Middle frontal gyrus (tissue), 1 donor: Measurements from ENCODE around the gene ZNF366.

ENCODE experiments used
- DNase-seq: peaks from one replicate; pipeline ENCODE4 v3.0.0-alpha.2; 2015; ENCODE audit warnings: low spot score; ENCODE audit errors: extremely low spot score

ZNF366 gene

GRCh38 chr5:72467461-72467860 is 39.7 kb downstream of the ZNF366 start:
- no peak for DNase-seq

DNA sequence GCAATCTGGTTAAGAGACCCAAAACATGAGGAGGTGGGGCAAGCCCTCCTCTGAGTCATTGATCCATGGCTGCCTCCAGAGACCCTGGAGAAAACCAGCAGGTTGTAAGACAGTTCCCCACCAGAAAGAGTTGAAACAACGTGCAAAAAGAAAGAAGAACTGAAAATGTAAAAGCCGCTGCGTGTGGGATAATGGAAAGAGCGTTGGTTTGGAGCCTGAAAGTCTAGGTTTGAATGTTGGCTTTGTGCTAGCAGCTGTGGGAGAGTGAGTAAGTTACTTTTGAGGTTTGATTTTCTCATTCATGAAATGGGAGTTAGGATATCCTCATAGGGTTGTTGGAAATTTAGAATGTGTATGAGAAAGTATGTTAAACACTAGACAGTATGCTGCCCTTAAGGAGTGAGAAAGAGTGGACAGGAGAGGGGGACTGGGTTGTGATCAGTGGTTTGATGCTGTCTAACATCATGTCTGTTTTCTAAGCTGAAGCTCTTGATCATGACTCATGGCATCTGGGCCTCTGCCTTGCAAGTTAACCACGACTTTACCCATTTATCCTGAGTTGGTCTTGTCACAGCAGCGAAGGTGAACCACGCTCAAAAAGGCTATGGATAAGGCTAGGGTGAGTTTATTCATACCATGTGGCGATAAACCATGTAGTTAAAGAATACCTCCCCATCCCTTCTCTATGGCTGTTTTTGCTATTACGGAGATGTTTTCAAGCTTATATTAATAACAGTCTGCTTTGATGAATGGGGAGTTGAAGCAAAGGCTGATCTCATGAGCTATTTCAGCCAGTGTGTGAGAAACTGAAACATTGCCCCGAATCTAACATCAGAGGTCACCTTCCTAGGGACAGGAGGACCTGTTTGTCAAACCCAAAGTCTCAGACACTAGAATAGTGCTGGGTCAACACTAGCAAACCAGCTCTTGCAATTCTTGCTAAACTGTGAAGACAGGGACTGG is 41.3 kb downstream of the ZNF366 start:
- no peak for DNase-seq

DNA sequence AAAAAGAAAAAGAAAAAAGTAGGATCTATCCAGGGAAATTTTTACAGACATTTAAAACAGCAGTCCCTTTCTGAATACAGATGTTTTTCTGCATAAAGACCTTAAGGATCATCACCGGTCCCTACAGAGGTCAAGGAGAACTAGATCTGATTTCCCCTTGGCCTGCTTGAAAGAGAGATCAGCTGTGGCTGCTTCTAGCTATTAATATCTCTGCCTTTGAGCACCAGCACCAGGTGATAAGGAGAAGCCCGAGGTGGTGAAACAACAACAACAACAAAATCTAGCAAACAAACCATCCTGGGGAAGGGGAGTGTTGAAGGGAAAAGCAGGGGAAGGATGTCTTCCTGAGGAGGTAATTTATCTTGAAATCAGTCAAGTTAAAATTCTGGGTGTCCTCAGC is 42.1 kb downstream of the ZNF366 start:
- DNase-seq = no peak

- no peak for DNase-seq
Observed at GRCh38 chr5:72464071-72464470, 43.1 kb downstream of the ZNF366 start.

GRCh38 chr5:72463449-72464052 is 43.7 kb downstream of the ZNF366 start:
- DNase-seq = no peak

GRCh38 chr5:72460413-72460812 is 46.8 kb downstream of the ZNF366 start:
- no peak for DNase-seq

DNA sequence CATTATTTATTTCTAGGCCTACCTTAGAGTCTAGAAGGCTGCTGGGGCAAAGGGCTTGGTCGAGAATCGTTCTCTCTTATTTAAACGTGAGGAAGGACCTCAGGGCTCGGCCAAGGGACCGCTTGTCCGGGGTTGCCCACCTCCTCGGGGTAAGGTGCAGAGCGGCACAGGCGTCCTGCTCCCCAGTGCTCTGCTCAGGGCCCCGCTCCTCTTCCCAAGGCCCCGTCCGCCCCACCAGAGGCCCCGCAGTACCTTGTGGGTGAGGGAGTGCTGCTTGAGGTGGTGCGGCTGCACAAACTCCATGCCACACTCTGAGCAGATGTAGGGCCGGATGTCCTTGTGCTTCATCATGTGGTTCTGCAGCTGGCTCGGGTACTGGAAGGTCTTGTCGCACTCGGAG is 47.3 kb downstream of the ZNF366 start:
- DNase-seq = no peak

DNA sequence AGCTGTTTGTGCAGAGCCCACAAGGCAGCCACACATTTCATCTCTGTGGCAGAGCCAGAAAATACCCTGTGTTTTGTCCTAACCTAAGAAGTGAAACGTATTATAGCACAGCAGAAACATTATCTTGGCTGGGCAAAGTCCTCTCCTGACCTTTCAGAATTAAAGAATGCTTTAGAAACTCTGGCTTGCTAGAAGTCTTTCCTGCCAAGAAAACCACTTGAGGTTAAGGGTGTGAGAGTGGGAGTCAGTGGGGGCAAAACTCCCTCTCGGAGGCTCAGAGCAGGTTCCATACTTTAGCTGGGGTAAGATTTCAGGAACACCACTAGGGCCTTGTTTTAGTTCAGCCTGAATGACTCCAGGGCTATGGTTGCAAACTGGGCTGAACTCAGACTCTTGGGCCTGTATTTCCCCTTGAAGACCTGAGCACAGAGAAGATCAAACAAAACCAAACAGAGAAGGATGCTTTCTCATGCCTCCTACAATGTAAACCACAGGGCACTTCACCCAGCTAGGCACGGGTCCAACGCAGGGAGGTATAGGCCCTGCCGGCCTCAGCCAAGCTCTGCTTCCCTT is 48.0 kb downstream of the ZNF366 start:
- no peak for DNase-seq

DNA sequence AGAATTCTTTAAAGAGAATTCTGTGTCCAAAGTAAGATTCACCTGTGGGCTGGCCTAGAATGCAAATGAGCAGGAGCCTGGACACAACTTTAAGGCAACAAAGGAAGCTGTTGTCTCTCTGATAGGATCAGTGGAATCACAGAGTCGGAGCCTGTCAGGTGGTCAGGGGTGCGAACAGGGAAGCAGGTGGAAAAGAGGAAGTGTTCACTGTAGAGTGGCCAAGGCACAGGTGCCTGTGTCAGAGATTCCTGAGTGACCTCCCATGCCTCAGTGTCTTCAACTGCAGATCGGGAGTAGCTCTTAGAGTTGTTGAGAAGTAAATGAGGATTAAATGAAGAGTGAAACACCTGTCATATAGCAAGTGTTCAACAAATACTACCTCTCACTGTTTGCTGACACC is 48.8 kb downstream of the ZNF366 start:
- no peak for DNase-seq

DNA sequence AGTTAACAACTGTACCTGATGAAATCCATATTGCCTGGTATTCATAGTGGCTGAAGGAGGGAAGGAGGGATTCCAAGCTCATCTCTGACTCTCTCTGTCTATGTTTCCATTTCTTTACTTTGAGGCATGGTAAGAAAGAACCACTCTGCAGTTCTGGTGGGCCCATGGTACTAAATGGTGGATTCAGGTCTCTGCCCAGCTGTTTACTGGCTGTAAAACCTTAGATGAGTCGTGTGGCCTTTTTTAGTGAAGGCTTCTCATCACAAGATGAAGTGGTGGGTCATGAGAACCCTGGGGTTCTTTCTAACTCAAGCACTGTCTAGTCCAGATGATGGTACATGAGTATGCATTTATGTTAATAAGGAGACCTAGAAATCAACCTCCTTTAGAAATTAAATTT is 49.7 kb downstream of the ZNF366 start:
- no peak for DNase-seq

- no peak for DNase-seq
Observed at GRCh38 chr5:72456391-72457074, 50.7 kb downstream of the ZNF366 start.

GRCh38 chr5:72455476-72455875 is 51.7 kb downstream of the ZNF366 start:
- no peak for DNase-seq

DNA sequence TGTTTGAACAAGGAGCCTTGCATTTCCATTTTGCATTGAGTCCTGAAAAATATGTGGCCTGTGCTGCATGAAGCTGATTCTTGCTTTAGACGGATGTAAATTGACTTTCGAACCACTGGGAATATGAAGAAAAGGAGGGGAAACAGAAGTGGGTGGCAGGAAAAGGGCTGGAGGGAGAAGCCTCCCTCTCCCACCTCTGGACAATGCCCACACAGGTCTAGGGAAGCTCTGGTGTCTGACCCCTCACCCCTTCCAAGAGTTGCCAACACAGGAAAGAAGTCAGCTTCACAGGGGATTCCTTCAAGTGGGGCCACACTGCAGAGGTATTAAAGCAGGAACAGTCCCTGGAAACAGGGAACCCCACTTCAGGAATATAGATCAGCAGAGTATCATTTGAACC is 52.2 kb downstream of the ZNF366 start:
- no peak for DNase-seq

DNA sequence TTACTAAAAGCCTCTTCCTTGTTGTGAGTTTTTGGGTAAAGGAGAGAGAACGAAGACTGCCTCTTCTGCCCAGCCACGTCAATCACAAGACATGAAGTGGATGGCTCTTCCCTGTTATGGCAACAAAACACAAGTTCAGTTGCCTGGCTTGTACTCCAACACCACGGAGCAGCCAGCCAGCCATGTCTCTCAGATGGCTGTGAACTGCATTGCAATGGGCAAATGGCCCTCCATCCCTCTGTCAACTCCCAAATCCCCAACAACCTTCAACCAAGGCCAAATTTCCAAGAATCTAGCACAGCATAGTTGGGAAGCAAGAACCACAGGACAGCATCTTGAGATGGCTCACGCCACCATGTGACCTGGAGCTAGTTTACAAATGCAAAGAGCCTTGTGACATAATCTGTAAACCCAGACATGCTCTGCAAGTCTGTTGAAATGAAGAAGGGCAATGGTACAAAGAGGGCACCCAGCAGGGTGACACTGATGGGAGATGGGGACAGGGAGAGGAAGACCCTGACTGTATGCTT is 53.9 kb downstream of the ZNF366 start:
- DNase-seq = no peak

DNA sequence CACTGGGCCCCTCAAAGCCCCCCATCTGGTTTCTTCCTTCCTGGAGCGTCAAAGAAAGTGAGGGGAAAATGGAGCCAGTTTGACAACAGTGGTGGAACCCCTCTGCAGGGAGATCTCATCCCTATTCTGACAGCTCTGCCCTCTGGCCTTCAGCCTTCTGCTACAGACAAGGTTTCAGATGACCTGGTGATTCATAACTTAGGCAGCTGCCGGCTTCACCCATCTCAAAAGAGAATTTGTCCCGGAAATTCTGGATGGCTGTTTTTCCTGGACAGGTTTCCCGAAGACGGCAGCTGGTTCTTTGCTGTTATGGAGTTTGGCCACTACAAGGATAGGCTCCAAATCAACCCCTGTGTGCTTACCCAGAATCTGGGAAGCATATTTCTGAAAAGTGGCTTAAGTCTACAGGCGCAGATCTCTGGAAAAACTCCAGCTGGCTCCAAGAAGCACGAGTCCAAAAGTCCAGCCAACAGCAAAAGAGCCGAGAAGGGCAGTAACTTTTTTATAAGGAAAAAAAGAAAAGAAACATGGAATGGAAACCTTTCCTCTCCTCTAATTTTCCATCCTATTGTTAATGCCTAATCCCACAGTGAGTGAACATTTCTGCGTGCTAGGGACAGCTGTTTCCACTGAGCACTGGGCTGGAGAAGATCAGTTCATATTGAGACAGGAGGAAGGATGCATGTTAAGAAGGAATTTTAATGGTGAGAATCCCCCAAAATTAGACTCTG is 54.5 kb downstream of the ZNF366 start:
- no peak for DNase-seq

DNA sequence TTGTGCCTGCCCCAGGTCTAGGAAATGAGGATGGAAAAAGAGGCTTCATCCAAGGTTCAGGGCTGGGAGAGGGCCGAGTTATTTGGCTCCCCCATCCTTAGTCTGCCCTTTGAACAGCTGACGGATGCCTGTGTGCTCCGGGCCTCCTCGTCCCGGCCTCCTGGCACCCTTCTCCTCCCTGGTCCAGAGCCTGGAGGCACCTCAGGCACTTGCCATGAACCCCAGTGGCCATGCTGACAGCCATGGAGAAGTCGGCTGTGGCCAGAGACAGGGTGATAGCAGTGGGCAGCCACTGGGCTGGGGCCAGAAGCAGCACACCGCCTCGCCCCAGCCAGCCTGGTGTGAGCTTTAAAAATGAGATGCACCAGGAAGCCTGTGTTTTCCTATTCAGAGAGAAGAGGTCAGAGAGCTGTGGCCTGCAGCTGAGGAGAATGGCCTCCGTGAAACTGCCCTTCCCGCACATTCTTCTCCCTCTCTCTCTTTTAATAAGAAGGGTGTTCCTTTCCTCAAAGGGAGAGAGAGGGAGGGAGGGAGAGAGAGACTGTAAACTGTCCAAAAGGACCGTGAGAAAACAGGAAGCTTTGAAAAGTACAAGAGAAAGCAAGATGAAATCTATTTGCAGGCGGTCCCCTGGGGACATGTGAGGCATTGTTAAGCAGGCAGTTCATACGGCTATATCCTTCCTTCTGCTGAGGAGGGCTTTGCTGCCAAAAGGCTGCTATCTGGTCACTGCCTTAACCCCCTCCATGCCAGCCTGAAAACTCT is 55.3 kb downstream of the ZNF366 start:
- no peak for DNase-seq

GRCh38 chr5:72448368-72448767 is 58.8 kb downstream of the ZNF366 start:
- DNase-seq = no peak

GRCh38 chr5:72447751-72448150 is 59.5 kb downstream of the ZNF366 start:
- no peak for DNase-seq

- no peak for DNase-seq
Observed at GRCh38 chr5:72445969-72446368, 61.2 kb downstream of the ZNF366 start.

DNA sequence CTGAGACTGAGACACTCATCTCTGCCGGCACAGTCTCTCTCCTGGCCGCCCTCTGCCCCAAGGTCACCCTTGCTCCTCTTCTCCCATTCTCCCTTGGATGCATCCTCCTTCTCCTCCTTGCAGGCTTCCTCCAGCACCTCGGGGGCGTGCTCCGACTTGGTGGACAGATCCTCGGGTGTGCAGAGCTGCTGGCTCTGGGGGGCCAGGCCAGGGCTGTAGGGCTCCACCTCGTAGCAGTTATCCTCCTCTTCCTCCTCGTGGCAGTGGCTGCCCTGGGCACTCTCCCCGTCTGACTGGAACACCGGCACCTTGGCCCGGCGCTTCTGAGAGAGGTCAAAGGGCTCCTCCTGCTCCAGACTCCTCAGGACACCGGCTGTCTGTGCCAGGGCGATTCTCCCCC is 63.3 kb downstream of the ZNF366 start:
- no peak for DNase-seq
